Stimulated activated CD8-positive, alpha-beta memory T cell treated with anti-CD3 and anti-CD28 coated beads, Interleukin-2, amount 100 ng/mL, for 48 hours (primary cell): ENCODE results near the gene SPPL2B.

Experiments
- DNase-seq, 2 donors: peaks; one replicate each; pipeline ENCODE4 v3.0.0-alpha.2; 2020; ENCODE audit warnings: low read depth in 2 of 2

SPPL2B gene

DNA sequence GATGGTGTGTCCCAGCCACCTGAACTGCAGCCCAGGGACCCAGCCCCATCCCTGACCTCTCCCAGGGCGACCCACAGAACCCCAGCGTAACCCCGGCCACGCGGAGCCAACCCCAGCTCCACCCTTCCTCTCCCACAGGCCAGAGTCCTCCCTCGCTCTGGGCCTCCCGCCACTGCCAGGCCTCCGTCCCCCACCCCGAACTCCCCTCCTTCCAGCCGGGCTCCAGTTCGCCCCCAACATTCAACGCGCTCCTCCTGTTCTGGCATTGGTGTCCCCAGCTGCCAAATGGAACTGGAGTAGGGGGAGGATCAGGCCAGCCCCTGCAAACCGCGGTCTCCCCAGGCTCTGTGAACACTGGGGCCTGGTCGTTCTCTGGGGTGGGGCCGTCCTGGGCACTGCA lies 28.0 kb upstream of the SPPL2B start:
- DNase-seq, result no peak

DNA sequence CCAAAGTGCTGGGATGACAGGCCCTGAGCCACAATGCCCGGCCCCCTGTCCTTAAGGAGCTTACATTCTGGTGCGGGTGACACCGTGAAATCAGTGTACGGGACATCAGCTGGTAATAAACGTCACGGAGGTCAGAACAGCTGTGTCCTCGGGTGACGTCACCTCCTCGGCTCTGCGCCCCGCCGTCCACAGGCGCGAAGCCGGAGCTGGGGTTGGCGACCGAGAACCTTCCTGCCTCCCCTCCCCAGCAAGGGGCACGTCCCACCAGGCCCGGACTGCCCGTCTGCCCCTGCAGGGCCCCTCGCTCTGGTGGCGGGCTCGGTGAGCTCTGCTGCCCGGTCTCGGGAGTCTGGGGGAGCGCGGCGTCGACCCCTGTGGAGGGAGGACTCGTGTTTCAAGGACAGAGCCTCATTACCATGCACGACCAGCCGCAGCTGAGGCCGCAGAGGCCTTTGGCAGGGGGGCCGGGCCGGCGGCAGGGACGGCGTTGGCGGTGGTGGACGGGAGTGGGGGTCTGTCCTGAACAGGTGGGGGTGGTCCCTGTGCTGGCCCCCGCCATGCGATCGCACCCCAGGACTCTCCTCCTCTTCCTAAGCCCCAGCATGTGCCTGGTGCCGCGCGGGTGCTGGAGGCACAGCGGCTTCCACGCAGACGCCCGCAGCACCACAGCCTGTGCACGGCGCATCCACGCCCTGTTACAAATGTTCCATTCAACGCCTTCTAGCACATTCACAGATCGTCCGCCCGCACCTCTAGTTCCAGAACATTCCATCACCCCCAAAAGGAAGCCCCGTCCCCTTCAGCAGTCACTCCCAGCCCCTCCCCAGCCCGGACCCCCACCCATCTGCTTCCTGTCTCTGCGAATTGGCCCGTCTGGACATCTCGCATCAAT lies 25.9 kb upstream of the SPPL2B start:
- no peak for DNase-seq

DNA sequence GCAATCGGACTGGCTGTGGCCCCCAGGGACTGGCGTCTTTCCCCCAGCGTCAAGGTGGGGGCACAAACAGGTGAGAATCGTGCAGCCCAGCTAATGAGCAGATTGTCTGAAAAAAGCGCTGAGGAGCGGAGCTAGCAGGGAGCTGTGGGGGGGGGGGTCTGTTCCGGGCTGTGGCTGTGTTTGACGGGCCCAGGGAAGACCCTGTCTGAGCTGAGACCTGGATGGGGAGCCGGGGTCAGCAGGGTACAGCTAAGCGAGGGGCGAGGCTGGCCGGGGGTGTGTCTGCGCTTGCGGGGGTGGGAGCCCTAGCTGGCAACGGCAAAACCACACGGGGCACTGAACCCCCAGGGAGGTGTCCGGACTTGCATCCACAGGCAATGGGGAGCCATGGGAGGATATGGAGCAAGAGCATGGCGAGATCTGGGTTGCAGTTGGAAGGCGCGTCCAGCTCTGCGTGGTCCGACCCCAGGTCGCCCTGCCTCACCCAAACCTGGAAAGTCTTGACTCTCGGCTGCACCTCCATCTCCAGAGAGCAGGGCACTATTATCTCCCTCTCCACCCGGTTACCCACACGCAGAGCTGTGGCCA lies 25.2 kb upstream of the SPPL2B start:
- no peak for DNase-seq

DNA sequence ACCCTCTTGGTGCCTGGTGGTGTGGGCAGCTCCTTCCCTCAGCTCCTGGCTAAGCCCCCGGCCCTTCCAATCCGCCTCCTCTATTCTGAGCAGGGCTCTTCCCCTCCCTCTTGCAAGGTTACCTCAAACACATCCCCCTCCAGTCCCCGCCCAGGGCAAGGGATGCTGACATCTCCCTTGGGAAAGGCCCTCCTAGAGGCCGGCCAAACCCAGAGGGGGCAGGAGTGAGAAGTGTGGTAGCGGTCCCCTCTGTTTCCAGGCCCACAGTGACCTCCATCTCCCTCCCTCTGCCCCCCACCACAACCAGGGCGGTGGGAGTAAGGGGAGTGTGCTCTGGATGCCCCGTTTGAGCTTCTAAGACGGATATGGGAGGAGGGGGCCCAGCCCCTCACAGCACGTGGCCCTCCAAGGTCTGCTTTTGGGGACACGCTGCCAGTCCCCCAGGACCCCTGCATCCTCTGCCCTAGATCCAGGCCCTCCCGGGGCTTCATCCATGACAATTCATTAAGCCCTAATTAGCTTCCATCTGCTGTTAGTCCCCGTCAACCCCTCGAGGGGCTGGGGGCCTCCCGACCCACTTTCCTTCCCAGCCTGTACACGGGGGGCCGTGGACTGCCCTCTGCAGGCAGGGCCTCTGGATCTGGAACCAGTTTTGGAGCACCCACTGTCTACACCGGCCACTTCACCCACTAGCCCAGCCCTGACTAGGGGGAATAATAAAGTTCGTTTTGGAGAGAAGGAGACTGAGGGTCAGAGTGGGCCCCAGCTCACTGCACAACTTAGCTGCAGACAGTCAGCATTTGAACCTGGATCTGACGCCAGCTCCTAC lies 22.8 kb upstream of the SPPL2B start:
- no peak for DNase-seq

DNA sequence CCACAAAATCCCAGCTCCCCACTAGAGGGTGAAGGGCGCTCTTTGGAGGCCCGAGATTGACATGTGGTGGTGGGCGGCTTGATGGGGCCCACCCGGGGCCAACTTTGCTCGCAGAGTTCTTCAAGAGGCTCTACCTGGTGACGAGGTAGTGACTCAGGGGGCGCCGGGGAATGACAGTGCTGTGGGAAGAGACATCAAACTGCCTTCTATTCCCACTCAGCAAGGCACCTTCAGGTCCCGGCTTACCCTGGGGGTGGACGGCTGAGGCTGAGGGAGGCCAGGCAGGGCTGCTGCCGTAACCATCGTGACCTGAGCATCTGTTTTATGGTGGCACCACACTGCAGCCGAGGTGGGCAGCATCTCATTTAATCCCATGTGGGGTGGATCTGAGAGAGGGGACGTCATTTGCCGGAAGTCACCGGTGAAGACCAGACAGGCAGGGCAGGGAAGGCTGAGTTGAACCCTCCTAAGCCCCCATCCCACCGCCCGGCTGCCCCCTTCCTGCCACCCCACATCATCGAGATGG lies 22.1 kb upstream of the SPPL2B start:
- no peak for DNase-seq

DNA sequence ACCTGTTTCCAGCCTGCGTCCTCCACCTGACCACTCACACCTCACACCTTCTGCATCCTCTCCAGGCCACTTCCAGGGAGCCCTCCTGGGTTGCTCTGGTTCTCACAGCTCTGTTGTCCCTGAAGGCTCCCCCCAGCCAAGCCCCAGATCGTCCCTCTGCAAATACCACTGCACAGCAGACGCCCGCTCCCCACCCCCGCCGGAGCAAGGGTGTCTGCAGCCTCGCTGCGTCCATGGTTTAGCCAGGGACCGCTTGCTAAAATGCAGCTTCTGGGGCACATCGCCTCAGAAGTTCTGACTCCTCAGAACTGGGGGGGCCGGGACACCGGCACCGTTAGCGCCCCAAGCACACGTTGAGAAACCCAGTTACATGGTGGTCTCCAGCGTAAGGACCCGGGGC lies 21.5 kb upstream of the SPPL2B start:
- no peak for DNase-seq

DNA sequence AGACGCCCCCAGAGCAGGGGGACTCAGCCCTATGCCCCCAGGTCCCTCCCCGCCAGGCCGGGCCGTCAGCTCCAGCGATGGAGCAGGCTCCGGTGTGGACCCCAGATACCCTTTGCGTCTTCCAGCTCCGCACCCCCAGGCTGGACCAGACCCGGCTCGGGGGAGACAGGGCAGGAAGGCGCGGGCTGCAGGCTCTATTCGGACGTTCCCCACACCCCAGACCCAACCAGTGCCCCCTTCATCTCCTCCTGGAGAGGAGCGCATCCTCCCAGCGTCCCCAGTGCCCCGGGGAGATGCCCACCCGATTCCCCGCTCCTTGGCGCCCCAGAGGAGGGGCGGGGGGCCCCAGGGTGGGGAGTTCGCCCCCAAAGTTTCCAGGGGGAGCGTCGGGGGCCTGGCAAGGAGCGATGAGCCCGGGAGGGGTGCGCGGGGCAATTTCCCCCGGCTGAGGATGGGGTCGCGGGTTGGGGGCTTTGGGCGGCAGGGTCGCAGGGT lies 20.9 kb upstream of the SPPL2B start:
- DNase-seq, result no peak

DNA sequence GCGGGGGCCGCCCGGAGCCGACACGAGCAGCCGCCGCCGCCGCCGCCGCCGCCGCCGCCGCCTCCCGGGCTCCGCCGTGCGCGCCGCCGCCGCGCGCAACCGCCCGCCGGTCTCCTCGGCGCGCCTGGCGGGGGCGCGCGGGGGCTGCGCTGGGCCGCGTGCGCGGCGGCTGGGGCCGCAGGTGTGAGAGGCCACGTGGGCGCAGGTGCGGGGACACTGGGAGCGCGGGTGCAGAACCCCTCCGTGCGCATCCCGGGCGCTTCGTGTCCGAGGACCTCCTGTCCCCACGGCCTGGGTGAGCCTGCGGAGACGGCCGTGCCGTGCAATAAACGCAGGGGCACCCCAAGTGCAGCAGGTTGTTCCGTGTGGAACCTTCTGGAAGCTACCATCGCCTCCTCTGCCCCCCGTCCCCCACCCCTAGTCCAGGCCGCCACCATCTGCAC lies 20.3 kb upstream of the SPPL2B start, which contains the start of gene LINGO3:
TSS of gene LINGO3 (minus strand) at position 41 of the 443 bp plus-strand sequence. CDS start 16,378 bp downstream, outside the sequence.
- DNase-seq, result no peak

DNA sequence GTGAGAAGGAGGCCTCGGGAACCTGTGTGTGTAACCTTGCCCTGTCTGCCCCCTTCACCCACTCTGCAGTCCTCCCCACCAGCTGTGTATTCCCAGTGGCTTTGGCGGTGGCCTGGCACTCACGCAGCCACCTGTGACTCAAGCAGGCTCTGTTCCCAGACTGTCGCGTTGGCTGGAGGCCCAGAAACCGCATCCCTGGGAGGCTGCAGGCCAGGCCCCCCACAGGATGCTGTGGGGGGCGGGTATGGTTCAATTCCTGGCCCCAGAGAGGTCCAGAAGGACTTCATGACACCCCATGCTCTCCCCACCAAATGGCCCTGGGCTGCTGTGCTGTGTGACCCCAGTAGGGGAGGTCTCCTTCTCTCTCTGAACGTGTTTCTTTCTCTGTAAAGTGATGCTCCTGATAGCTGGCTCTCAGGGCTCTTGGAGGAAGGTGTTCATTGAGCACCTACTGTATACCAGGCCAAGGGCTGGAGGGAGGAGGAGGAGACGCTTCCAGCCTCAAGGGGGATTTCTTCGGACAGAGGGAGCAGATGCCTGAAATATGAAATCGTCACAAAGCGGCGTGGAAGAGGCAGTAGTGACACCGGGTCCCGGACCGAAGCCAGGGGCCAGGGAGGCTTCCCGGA lies 18.6 kb upstream of the SPPL2B start:
- DNase-seq, result no peak

DNA sequence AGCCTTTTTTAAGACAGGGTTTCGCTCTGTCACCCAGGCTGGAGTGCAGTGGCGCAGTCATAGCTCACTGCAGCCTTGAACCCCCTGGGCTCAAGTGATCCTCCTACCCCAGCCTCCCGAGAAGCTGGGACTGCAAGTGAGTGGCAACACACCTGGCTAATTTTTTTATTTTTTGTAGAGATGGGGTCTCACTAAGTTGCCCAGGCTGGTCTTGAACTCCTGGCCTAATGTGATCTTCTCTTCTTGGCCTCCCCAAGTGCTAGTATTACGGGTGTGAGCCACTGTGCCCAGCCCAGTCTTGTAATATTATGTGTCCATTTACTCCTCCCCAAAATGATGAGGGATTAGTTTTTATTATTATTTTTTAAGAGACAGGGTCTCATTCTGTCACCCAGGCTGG lies 17.4 kb upstream of the SPPL2B start:
- DNase-seq, result no peak

DNA sequence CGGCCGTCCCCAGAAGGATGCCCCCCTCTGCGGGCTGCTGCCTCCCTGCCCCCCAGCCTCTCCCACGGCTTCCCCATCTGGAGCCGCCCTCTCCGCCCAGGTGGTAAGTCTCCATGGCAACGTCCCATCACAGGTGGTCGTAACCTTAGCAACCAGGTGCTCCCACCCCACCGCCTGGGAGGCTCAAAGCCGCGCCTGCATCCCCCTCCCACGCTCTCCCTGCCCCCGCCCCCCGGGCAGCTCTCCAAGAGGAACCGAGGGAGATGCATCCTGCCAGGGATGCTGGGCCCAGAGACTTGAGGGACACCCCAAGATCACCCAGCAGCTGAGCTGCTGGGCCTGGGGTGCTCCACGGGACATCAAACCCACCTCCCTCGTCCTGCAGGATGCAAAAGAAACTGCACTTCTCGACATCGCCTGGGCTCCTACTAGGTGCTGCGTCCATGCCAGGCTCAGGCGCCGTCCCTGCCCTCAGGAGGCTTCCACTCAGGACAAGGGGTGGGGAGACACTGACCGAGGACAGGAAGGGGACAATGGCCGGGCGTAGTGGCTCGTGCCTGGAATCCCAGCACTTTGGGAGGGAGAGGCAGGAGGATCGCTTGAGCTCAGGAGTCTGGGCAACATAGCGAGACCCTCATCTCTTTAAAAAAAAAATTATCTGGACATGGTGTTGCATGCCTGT lies 15.5 kb upstream of the SPPL2B start:
- no peak for DNase-seq

DNA sequence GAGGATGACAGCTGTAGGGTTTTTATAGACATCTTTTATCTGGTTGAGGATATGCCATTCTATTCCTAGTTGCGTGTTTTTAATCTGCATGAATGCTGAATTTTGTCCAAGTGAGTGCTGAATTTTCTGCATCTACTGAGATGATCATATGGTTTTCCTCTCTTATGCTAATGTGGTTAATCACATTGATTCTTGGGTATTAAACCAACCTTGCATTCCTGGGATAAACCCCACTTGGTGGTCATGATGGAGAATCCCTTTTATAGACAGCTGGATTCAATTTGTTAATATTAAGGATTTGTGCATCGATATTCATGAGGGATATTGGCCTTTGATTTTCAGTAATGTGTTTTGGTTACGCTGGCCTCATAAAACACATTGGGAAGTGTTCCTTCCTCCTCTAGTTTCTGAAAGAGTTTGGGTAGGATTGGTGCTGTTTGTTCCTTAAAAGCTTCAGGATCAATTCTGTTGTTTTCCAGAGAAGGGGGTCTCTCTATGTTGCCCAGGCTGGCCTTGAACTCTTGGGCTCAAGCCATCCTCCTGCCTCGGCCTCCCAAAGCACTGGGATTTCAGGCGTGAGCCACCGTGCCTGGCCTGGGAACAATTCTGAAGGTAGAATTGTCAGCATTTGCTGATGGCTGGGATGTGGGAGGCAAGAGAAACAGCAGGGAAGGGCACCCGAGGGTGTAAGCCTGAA lies 13.2 kb upstream of the SPPL2B start:
- DNase-seq, result no peak

DNA sequence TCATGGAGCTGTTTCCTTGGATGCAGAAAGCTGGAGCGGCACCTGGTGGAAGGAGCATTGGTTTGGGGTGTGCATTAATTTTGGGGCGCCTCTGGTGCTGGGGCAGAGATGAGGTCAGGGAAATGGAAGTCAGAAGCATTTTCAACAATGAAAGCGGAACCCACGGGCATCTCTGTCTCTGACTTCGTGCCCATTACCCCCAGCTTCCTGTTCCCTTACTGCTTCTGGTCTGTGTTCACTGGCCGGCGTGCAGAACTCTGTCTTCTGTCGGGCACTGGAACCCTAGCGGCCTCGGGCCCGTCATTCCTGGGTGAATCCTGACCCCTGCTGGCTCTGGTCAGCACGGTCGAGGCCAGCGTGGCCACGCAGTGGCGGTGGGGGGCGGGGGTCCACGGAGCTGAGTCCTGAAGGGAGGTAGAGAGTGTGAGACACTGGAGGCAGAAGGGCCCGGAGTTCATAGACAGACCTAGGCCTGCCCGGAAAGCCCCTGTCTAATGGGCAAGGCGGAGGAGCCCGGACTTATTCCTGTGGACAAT lies 12.6 kb upstream of the SPPL2B start:
- no peak for DNase-seq

DNA sequence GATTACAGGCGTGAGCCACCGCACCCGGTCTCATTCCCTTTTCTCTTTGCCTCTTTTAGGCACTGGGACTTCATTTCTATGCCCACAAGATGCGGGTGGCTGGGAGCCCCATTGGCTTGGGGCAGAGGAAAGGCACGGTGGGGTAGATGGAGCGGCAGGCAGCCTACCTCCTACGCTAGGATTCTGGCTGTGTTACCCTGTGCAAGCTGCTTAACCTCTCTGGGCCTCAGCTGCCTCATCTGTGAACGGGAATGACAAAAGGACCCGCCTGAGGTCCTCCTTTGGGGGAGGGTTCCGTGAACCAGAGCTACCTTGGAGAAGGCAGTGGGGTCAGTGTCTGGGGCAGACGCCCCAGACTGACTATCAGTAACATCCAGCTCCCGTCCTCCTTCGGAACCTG lies 11.2 kb upstream of the SPPL2B start:
- DNase-seq, result no peak

DNA sequence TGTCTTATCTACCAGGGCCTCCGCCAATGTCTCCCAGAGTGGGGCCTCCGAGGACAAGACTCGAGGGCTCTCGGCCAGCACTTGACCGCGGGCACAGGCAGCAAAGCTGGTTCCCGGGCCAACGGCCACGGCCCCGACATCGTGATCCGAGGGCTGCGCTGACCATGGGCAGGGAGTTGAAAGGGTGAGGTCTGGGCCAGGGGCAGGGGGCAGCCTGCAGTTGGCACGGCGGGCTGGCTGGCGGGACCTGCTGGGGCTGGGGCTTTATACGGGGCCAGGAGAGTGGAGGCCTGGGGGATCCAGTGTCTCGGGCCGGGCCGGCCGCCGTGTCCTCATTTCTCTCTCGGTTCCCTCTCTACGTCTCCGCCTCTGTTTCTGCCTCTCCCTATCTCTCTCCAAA lies 10.7 kb upstream of the SPPL2B start:
- DNase-seq, result no peak

DNA sequence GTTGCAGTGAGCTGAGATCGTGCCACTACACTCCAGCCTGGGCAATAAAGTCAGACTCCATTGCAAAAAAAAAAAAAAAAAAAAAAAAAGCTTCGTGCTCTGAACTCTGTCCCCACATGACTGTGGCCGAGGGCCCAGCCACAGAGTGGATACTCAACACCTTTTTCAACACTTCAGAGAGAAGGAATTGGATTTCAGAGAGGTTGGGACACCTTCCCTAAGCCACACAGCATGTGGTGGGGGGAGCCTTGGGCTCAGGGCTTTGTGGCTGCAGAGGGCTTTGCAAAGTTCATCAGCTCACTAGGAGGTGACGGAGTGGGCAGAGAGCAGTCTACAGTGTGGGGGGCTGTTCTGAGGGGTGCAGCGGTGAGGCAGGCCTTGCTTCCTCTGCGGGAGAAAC lies 9.6 kb upstream of the SPPL2B start:
- DNase-seq, result no peak

DNA sequence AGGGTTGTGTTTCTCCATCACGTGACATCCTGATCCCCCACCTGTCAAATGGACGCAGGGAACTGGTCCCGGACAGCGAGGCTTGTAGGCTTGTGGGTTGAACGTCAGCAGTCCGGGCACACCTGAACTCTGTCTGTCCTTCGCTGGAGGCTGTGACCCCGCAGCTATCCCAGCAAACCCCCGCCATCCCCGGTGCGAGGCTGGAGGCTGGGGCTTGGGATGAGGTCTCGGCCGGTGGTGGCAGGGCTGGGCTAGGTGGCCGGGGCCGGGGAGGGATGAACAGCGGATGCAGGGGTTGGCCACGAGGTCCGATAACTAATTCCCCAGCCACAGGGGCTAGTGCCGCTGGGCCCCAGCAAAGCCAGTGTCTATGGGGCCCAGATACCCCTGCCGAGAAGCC lies 8.9 kb upstream of the SPPL2B start:
- DNase-seq, result no peak

DNA sequence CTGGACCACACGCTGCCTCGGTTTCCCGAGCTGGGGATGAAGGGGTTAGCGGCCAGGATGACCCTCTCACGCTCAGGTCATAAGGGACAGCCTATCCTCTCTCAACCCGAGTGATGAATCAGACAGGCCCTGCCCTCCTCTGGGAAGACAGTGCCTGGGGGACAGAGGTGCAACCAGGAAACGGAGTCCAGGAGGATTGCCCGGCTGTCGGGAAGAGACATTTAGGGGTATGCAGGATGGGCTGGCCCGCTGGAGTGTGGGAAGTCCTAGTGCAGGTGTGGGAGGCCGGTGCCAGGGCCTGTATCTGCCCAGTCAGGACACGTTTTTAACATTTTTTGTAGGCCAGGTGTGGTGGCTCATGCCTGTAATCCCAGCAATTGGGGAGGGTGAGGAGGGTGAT lies 8.4 kb upstream of the SPPL2B start:
- no peak for DNase-seq

DNA sequence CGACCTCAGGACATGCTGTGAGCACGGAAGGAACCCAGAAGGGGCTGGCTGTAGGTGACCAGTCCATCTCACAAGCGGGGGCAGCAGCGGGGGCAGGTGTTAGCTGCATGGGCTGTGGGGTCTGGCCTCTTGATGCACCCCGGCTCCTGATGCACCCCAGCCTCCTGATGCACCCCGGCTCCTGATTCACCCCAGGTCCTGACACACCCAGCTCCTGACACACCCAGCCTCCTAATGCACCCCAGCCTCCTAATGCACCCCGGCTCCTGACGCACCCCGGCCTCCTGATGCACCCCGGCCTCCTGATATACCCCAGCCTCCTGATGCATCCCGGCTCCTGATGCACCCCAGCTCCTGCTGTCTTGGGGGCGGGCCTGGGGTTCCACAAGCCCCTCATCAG lies 7.5 kb upstream of the SPPL2B start:
- DNase-seq, result no peak
